Measurements from ENCODE around the gene AHCYL1.
A peak's percentile ranks its signal among the peaks of the same experiment; 100 is the strongest.
"Not testable (repeated sequence)": the region's sequence is repeated elsewhere in the genome, so short reads cannot be mapped to it uniquely, and the experiment has no call there.

AHCYL1 gene

DNA sequence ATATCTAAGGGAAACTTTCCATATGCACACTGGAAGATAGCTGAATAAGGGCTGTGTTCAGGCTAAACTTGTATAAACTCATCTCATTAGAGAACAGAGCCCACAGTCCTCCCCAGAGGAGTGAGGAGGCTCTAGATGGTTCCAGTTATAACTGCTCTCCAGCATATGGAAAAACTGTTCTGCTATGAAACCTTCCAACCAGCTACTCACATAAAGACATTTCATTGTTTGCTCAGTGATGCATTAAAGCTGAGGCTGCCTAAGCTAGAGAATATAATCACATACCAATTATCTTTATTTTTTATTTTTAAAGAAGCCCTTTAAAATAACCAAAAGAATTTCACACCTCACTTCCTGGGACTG is 13.3 kb downstream of the AHCYL1 start:
- DNase-seq (ENCODE audit: low read depth): no peak

DNA sequence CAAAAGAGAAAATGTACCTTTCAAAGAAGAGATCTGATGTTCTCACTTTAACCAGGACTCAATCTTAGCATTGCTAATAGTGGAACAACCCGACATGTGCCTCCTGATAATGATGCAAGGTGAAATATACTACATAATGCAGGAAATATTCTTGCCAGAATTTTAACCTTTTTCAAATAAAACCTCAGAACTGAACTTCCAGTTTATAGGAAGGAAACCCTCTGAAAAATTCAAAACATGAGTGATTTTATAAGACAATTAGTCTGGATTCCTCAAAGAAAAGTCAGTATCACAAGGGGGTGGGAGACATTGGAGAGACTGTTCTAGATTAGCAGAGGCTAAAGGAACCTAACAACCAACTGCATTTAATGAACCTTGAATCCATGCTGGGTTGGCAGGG is 18.1 kb downstream of the AHCYL1 start:
- no peak for DNase-seq (ENCODE audit: low read depth)

DNA sequence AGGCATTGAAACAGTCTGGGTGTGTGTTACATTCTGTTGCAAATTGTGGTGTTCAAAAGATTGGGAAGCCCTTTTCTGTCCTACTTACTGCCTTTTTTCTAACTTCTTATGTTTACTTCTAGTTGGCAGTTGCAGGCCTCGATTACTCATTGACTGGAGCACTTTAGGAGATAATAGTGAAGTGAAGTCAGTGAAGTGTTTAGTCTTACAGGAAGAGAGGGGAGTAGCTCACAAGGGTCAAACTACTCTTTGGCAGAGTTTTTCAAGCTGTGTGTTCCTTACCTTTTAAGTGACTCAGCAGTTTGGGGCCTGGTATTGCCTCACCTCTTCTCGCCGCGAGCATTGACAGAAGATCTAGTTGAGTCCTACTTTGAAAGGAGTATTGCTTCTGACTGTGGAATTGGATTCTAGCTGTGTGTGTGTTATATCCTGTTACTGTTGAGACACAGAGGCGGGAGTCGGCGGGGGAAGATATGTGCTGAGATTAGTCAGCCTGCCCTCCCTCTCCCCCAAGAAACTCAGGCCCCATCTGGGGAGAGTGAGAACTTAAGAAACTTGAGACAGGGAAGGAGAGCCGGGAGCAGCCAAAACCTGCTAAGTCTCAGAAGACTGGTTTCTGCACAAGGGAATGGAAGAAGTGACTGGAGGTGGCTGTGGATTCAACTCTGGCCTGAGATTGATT is 19.3 kb downstream of the AHCYL1 start:
- peak; percentile 21 for DNase-seq (ENCODE audit: low read depth)

DNA sequence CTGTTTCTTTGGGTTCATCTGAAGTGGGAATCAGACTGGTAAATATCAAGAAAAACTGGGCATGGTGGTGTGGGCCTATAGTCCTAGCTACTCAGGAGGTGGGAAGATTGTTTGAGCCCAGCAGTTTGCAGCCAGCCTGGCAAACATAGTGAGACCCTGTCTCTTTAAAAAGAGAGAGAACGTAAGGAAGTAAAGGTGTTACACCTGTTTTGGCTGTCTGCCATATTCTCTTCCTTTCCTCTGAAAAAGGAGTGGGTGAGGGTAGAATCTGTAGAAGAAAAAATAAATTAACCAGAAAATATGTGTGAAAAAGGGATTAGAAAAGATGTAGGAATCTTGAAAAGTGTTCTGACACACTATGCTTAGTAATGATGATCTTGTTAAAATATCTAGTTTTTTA is 20.0 kb downstream of the AHCYL1 start:
- DNase-seq (ENCODE audit: low read depth): no peak

DNA sequence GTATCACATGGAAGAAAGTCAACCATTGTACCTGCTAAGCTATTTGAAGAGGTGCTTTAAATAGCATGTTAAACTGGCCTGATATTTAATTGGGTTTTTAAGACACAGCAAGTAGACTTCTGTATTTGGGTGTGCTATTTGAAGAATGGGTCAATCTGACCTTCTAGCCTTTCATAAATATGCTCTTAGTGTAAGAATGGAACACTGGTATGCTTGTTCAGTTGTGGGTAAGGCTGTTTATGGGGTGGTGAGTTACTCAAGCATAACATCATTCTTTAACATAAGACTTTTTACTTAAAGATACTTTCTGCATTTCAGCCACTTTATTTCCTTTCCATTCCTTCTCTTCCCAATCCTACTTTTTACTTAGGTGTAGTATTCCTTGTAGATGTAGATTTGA is 21.4 kb downstream of the AHCYL1 start:
- no peak for DNase-seq (ENCODE audit: low read depth)

DNA sequence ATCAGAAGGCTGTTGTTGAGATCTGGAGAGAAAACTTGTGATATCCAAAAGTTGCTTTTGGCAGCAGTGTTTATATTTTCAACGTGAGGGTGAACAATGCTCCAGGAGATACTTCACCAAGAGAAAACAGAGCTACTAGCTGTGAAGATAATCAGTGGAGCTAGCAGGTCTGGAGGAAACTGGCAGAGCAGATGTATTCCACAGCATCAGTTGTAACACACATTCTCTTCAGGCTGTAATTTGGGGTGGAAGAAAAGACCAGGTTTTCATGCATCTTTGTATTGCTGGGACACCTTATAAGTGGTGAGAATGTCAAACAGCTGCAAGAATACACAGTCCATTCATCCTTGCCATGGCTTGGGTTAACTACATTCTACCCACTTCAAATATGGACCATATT is 22.0 kb downstream of the AHCYL1 start:
- no peak for DNase-seq (ENCODE audit: low read depth)

DNA sequence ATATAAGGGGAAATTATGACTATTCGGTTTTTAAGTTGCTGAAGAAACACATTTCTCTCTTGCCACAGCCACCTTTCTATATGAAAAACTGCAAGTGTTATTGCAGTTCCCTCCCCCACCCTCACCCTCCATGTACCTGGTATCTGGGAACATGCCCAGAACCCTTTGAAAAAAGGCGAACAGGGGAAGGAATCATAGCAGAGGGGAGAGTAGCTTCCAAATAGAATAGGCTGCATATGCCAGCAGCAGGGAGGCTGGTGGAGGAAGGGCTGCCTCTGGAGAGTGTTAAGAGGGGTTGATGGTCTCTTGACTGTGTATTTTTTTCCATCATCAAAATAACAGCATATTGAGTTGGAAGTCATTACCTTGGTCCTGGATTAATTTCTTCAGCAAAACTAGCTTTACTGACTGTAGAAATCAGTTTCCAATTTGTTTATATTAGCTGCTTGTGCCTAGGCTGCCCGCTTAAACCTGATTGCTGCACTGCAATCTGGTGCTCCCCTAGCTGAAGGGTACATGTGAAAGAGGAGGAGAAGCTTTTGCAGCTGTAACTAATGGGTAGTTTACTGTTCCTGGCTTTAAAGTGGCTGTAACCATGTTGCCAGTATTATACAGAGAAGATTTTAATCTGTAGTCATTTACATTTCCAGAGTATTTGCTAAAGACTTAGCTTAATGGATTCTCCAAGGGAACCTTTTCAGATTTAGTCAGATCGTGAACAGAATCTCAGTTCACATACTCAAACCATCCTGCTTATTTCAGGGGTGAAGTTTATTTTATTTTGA is 22.7 kb downstream of the AHCYL1 start:
- no peak for DNase-seq (ENCODE audit: low read depth)

DNA sequence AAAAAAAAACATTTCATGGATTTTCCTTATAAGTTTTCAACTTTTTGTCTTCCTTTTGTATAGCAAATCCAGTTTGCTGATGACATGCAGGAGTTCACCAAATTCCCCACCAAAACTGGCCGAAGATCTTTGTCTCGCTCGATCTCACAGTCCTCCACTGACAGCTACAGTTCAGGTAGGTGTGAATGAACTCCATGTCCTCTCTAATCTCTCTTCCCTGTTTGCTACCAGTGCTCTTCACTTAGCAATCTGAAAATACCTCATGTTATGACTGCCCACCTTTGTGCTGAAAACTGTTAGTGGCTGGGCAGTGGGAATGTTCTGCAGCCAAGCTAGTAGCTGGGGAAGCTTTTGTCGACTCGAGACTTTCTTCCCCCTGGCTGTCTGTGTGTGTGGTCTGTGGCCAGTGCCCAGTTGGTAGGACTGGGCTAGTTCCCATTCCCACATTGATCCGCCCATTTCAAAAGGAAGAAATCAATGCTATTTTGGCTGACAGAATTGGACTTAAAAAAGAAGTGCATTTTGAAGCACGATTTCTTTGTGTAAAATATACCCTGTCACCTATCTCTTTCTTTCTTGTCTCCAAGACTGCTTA is 24.5 kb downstream of the AHCYL1 start:
- DNase-seq (ENCODE audit: low read depth): no peak

DNA sequence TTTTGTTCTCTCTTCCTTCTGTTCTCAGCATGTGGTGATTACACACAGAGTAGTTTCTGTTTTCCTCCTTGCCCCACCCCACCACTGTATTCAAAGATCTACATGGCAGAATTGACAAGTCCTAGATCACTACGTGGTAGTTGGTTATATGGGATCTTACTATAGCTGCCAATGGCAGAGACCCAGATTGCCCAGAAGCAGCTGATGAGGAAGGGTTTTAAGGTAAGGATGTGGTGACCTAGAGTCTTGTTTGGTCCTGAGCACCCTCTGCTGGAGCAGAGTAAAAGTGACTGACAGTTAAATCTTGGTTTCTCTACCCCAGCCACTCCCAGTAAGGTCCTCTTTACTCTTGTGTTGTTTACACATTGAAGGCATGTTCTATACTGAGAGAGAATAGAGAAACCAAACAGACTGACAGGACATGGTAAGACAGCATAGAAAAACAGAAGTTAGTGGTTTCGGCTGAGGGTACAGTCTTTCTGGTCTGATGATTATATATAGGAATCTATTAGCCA is 27.0 kb downstream of the AHCYL1 start:
- peak; percentile 16 for DNase-seq (ENCODE audit: low read depth)

DNA sequence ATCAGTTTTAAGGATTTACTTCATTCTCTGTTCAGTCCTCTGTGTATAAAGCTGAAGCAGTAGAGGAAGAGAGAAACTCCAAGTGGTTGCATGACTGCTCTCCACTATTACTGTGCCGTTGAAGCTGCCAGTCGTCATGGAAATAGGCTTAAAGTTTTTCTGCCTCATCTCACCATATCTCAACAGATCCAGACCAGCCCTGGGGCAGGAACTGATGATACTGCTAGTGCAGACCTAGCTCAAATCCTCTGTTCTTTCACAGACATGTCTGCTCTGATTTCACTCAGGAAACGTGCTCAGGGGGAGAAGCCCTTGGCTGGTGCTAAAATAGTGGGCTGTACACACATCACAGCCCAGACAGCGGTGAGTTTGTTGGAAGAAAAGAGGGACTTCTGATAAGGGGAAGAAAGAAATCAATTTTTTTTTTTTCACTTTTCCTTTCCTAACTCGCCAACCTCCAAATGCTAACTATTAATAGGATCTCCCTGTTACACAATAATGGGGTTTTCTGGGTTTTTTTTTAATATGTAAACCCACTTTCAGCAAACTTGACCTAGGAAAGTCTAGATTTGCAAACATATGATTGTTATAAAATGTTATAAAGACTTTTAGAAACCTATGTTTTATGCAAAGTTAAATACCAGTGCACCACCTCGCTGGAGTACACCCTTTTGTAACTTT is 27.7 kb downstream of the AHCYL1 start:
- DNase-seq (ENCODE audit: low read depth): no peak

DNA sequence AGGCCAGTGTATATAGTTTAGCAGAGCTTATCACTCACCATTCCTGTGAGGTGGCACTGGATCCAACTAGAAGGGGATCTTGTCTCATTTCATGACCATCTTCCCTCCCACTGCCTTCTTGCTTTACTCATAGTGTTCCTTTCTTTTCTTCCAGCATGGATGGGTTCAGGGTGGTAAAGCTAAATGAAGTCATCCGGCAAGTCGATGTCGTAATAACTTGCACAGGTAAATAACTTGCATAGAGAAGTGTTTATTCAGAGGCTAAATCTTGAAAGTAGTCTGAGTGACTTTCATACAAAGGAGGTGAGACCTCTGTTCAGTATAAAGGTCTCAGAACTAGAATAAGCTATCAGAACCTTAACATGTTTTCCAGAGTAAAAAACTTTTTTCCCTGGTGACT is 33.2 kb downstream of the AHCYL1 start:
- DNase-seq (ENCODE audit: low read depth): no peak

DNA sequence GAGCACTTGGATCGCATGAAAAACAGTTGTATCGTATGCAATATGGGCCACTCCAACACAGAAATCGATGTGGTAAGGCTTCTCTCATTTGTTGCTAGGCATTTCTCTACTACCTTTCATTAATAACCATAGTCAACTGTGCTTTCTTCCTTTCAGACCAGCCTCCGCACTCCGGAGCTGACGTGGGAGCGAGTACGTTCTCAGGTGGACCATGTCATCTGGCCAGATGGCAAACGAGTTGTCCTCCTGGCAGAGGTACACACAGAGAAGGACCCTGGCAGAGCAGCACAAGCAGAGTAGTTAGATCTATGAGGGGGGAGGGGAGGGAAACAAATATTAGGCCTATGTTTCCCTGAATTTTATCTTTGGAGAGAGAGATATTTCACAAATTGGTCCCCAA is 33.8 kb downstream of the AHCYL1 start:
- DNase-seq (ENCODE audit: low read depth): no peak

DNA sequence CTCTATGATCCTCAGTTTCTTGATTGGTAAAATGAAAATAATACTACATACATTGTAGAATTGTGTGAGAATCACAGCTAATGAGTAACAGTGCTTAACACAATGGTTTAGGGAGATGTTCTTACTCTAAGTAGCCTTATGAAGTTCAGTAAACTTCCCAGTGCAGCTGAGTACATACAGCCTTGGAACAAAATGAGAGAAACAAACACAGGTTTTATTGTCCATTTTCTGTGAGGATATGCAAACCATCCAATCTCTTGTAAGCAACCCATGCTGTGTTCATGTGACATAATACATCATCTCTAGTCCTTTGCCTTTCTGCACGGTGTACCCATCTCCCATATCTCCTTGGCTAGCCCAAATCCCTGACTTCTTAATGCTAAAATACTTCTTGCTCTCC is 35.2 kb downstream of the AHCYL1 start:
- no peak for DNase-seq (ENCODE audit: low read depth)

DNA sequence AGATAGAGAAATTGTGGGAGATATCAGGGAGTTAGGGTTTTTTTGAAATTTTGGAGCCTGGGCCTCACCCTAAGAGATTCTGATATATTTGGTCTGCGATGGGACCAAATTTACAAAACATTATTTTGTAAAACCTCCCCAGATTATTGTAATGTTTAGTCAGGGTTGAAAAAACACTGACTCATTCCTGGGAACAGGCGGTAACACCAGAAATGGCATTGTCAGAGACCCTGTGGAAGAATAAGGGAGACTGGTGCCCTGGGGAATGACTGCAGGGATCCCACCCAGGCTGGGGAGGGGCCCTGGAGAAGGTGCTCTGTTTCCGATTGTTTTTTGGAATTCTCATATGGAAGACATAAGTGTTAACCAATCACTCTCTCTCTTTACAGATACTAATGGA is 36.7 kb downstream of the AHCYL1 start:
- no peak for DNase-seq (ENCODE audit: low read depth)

DNA sequence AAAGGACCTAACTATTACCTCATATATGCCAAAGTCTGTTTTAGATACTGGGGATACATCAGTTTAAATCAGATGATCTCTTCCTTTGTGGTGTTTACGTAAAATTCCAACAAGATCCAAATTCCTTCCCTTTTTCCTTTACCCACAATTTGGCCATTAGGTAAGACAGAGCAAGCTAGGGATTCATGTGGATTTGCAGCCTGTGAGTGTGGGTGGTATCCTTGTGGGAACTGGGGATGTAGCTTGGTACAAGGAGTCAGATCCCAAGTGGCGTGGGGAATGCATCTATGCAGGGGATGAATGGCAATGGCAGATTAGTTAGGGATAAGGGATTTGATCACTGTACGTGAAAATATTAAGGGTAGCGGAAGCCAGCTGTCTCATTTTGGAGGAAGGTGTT is 40.0 kb downstream of the AHCYL1 start:
- DNase-seq (ENCODE audit: low read depth): no peak

DNA sequence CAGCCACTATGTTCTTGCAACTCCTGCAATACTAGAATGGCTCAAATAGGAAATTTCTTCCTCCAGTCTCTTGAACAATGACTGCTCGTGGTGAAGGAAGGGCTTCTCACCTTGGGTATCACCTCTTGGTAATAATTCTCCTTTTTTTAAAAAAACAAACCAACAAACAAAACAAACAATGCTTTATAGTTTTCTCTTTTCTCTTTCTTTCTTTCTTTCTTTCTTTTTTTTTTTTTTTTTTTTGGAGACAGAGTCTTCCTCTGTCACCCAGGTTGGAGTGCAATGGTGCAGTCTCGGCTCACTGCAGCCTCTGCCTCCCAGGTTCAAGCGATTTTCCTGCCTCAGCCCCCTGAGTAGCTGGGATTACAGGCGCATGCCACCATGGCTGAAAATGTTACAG is 46.1 kb downstream of the AHCYL1 start:
- DNase-seq (ENCODE audit: low read depth): not testable (repeated sequence)

DNA sequence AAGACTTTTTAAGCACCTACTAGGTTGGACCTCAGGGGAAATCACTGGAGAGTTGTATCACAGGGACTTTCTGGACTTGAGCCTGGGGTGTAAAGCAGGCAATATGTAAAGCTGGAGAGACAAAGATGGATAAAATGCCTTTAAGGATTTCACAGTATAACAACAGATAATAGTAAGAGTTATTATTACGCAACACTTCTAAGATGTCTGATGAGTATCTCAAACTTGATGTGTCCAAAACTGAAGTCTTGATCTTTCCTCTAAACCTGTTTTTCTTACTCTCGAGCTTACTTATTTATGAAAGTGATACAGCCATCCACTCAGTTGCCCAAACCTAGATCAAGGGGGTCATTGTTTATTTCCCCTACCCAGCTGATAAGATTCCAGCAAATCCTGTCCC is 47.8 kb downstream of the AHCYL1 start:
- no peak for DNase-seq (ENCODE audit: low read depth)

DNA sequence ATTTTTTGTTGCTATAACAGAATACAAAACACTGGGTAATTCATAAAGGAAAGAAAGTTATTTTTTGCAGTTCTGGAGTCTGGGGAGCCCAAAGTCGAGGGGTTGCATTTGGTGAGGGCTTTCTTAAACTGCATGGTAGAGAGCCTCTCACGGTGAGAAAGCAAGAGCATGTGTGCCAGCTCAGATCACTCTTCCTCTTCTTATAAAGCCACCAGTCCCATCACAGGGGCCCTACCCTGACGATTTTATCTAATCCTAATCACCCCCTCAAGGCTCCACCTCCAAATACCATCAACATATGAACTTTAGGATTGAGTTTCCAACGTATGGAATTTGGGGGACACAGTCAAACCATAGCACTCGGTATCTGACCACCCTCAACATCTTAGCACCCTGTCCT is 48.9 kb downstream of the AHCYL1 start:
- no peak for DNase-seq (ENCODE audit: low read depth)

DNA sequence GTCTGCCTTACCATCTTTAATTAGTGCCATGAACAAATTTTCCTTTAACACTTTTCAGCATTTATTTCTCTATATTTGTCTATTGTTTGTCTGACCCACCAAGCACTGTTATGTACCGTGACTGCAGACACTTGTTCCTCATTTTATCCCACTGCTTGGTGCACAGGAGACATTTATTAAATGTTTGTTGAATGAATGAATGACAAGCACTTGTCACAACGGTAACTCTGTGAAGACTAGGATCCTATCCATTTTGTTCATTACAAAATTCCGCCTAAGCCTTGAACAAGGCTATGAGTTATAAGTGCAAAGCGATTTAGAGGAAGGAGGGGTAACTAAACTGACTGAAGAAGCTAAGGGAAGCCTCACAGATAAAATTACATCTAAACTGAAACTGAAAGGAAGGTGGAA is 49.5 kb downstream of the AHCYL1 start:
- DNase-seq (ENCODE audit: low read depth): no peak

DNA sequence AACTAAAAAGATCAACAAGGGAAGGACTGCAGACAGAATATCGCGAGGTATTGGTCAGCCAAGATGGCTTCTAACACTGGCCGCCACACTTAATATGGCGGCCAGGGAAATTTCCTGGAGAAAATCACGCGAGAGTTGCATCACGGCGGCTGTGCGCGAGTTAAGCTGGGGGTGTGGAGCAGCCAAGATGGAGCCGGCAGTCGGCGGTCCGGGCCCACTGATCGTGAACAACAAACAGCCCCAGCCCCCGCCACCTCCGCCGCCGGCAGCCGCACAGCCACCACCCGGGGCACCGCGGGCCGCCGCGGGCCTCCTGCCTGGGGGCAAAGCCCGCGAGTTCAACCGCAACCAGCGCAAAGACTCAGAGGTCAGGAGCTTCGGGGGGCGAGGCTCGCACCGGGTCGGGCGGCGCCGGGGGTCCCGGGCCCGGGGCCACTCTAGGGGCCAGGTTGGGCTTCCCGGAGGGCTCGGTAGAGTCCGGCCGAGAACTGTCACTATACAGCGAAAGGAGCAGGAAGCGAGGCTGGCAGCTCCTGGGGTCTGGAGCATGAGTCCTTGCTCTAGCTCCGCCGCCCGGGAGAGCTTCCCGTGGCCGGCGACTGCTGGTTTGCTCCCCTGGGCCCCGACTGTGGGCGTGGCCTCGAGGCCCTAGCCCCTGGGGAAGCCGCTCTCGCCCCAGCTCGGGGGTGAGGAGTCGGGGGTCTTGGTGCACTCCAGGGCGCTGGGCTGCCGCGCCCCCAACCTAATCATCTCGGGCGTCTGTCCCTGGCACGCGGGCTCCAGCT is 50.1 kb downstream of the AHCYL1 start, which contains the start of gene STRIP1:
Gene STRIP1 (plus strand): TSS at position 174 of the 785 bp plus-strand sequence. CDS start 14 bp downstream, at position 188.
- DNase-seq (ENCODE audit: low read depth): peak; percentile 91

DNA sequence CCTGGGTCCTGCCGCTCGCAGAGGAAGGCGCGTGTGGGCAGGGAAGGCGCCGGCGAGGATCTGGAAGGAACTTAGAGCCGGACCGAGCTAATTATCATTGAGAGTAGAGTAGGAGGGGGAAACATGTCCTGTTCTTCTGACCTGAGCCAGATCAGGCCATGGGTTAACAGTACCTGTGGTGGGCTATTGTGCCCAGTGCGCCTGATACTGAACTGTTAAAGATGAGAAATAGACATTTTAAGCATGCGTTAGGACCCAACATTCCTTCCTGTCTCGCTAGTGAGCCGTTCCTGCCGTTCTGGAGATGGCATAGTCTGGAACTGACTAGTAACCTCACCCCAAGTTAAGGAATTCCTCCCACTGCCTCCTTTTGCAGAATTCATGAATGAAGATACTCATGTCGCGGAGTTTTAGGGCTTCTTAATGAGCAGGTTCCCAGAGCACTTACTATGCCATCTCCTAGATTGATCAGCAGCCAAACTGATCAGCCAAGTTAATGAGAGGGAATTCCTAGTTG is 50.7 kb downstream of the AHCYL1 start:
- DNase-seq (ENCODE audit: low read depth): no peak

DNA sequence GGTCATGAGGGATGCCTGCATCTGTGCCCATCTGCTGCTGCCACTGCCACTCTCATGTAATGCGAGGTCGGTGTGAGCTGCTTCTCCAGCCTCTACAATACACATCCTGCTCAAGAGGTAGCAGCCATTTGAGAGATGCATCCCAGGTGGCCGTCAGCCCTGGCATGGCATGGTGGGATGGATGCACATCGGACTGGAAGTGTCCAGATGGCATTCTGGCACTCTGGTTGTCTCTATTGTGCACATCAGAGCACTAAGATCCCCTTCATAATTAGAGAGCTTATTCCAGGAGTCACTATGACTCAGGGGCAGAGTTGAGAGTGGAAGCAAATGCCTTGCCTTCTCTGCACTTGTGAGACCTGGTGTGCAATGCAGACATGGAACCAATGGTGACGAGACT is 53.7 kb downstream of the AHCYL1 start:
- no peak for DNase-seq (ENCODE audit: low read depth)

Measured in stimulated activated CD4-positive, alpha-beta T cell treated with anti-CD3 and anti-CD28 coated beads, Interleukin-2, amount 100 ng/mL, for 4 hours (primary cell).